Upper lobe of right lung (tissue), 1 donor: ENCODE results near the gene ANO10. TPM values are rescaled to one million over a fixed set of nuclear protein-coding genes. Genes with fewer than 3 reads are reported as not detected.

Experiments
- ATAC-seq: fragments of 200-7000 bp; cut with Tn5 transposase; one replicate; pipeline ENCODE4 v1.9.1; 2020; ENCODE audit warnings: mild to moderate bottlenecking, moderate library complexity
- DNase-seq: peaks from one replicate; pipeline ENCODE4 v3.0.0-alpha.2; 2020
- H3K27ac ChIP-seq: fragments of 200-600 bp; one replicate; pipeline ENCODE4 v1.8.0; 2022
- H3K27me3 ChIP-seq: fragments of 200-600 bp; one replicate; pipeline ENCODE4 v1.8.0; 2022; ENCODE audit warnings: mild to moderate bottlenecking
- H3K36me3 ChIP-seq: fragments of 200-600 bp; one replicate; pipeline ENCODE4 v1.8.0; 2022
- H3K4me1 ChIP-seq: fragments of 200-600 bp; one replicate; pipeline ENCODE4 v1.8.0; 2022
- H3K4me3 ChIP-seq: fragments of 200-600 bp; one replicate; pipeline ENCODE4 v1.8.0; 2022; ENCODE audit warnings: mild to moderate bottlenecking
- H3K9me3 ChIP-seq: fragments of 200-600 bp; one replicate; pipeline ENCODE4 v1.8.0; 2022
- intact Hi-C: fragments of 100-400 bp; cut with DNase I; formaldehyde crosslinking; loops from one replicate; pipeline ENCODE4 v1.11.0; 2022
- total RNA-seq: library from RNA; stranded (reverse); fragmentation: NEBNext Ultra II Directional; extraction: Animal tissue kit (Norgen Biotek cat#: 25700); gene quantifications from one replicate; pipeline ENCODE4 v1.2.1, GENCODE V29; 2021
- TF ChIP-seq, protein P1 (sequence below): fragments of 200-600 bp; IDR thresholded peaks from one replicate; pipeline ENCODE4 v1.8.0; 2022; ENCODE audit warnings: antibody characterized with exemption
- donor health status: DM: no; HTN: yes; CAD: no; lungs with severe emphysema.

Gene ANO10
- total RNA-seq, 1 donor from 2014 or later, result 30.6 TPM

DNA sequence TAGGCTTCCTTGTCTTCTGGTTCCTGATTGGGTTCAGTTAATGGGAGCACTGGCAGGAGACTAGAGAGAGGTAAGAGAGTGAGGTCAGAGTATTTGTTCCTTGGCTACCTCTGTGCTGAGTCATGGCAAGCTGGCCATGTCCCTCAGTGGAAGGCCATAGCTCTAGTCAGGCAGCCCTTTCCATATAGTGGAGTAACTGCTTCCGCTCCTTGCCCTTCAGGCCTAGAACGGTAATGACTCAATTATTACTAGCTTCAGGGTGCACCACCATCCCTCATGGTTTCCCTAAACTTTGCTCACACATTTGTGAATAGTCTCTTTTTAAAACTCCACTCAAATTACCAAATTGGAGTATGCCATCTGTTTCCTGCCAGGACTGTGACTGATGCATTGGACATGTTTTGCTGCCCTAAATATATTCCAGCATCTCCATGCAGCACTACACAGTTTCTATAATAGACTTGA, 10.5 kb upstream of the ANO10 start:
- intact Hi-C loops, result no loop called here
- no peak for ATAC-seq
- H3K27ac ChIP-seq, result no peak overlapping the region

DNA sequence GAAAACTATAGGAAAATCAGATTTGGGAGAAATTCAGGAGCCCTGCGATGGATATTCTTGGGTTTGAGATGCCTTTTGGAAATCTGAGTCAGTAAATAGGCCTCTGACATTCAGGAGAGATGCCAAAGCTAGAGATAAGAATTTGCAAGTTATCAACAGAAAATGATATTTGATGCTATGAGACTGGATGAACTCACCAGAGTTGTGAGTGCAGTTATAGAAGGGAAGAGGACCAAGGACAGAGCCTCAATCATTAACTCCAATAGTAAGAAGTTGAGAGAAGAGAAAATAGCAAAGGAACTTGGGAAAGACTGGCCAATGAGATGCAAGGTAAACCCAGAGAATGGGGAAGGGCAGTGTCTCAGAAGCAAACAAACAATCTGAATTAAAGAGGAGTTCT, 7.9 kb upstream of the ANO10 start:
- no peaks in the 10 kb centered on the region for H3K4me1 ChIP-seq
- H3K27me3 ChIP-seq, result no peaks in the 10 kb centered on the region
- no peak overlapping the region for H3K27ac ChIP-seq
- no peak overlapping the region for H3K4me3 ChIP-seq
- no peaks in the 10 kb centered on the region for H3K9me3 ChIP-seq
- no peaks in the 10 kb centered on the region for H3K36me3 ChIP-seq
- intact Hi-C loops, result no loop called here
- no peak for ATAC-seq
- no peak for DNase-seq
- TF ChIP-seq, protein P1, sequence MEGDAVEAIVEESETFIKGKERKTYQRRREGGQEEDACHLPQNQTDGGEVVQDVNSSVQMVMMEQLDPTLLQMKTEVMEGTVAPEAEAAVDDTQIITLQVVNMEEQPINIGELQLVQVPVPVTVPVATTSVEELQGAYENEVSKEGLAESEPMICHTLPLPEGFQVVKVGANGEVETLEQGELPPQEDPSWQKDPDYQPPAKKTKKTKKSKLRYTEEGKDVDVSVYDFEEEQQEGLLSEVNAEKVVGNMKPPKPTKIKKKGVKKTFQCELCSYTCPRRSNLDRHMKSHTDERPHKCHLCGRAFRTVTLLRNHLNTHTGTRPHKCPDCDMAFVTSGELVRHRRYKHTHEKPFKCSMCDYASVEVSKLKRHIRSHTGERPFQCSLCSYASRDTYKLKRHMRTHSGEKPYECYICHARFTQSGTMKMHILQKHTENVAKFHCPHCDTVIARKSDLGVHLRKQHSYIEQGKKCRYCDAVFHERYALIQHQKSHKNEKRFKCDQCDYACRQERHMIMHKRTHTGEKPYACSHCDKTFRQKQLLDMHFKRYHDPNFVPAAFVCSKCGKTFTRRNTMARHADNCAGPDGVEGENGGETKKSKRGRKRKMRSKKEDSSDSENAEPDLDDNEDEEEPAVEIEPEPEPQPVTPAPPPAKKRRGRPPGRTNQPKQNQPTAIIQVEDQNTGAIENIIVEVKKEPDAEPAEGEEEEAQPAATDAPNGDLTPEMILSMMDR, result no peak

More for the DNA sequence above, 10.5 kb upstream of the ANO10 start:
- Histone ChIP-seq H3K4me1 (no peaks in the 10 kb centered on the region), H3K4me3 (no peak overlapping the region), H3K36me3 (no peaks in the 10 kb centered on the region), H3K27me3 (no peaks in the 10 kb centered on the region), H3K9me3 (no peaks in the 10 kb centered on the region)
- TF ChIP-seq, protein P1, result no peak
- no peak for DNase-seq

DNA sequence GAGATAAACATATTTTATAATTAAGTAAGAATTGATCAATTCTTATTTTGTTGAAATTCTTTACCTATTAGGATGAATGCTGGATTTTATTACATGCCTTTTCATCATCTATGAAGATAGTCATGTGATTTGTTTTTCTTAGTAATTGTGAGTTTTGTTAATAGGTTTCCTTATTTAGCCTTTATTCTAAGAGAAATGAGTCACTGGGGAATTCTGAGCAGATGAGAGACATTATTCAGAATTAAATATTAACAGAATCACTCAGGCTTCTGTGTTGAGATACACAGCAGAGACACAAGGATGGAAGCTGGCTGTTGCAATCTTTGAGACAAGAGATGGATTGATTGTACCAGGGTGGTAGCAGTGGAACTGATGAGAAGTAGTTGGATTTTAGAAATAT, 7.4 kb upstream of the ANO10 start:
- TF ChIP-seq, protein P1, result no peak
- no peaks in the 10 kb centered on the region for H3K36me3 ChIP-seq
- intact Hi-C loops, result no loop called here
- no peaks in the 10 kb centered on the region for H3K4me1 ChIP-seq
- H3K9me3 ChIP-seq, result no peaks in the 10 kb centered on the region
- DNase-seq, result no peak
- no peak overlapping the region for H3K4me3 ChIP-seq
- H3K27me3 ChIP-seq, result no peaks in the 10 kb centered on the region
- no peak for ATAC-seq
- H3K27ac ChIP-seq, result no peak overlapping the region

DNA sequence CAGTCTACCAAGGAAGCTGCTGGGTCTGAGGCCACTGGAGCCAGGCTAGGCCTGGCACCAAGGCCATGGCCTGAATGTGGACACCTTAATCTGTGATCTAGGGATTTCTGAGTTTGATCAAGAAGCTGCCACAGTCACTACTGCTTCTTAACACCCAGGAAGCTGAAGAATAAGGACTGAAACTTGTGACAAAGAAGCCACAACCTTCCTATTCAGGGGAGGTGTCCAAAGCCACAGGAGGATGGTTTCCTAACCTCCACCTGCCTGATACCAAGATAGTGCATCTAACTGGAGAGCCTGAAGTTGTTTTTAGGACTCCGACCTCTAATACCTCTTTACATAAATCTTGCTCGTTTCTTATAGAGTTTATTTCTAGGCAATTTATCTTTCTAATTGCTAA, 5.5 kb upstream of the ANO10 start:
- Histone ChIP-seq H3K27ac (no peak overlapping the region), H3K4me3 (no peak overlapping the region), H3K36me3 (no peaks in the 10 kb centered on the region), H3K4me1 (peaks cover 5% of the 10 kb centered on the region), H3K27me3 (no peaks in the 10 kb centered on the region), H3K9me3 (no peaks in the 10 kb centered on the region)
- DNase-seq (no peak), ATAC-seq (no peak)
- intact Hi-C loops, result no loop called here
- TF ChIP-seq, protein P1, result no peak

DNA sequence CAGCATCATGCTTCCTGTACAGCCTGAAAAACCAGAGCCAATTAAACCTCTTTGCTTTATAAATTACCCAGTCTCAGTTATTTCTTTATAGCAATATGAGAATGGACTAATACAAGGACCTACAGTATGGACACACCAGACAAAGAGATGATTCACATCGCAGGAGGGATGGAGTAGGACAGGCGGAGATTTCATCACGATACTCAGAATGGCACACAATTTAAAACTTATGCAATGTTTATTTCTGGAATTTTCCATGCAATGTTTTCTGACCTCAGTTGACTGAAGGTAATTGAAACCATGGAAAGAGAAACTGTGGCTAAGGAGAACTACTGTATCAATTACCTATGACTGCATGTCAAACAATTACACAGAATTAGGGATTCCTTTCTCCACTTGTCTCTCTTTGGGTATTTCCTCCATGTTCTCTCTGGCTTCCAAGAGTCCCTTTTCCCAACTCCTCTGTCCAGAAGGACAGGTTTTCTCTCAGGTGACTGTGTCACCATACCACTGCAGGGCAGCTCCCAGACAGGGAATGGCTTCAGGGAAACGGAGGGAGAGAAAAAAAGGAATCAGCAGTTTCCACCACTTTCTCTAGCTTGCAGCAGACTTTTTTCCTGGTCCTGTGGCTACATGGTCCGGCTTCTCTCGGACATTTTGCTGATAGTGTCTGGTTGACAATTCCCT, 3.0 kb upstream of the ANO10 start:
- H3K9me3 ChIP-seq, result no peaks in the 10 kb centered on the region
- H3K4me1 ChIP-seq, result peaks cover 14% of the 10 kb centered on the region
- no peaks in the 10 kb centered on the region for H3K36me3 ChIP-seq
- ATAC-seq (no peak), DNase-seq (no peak)
- TF ChIP-seq, protein P1, result no peak
- intact Hi-C loops, result no loop called here
- no peak overlapping the region for H3K4me3 ChIP-seq
- H3K27ac ChIP-seq, result no peak overlapping the region
- H3K27me3 ChIP-seq, result no peaks in the 10 kb centered on the region
